H1 (cell line): ENCODE results near the gene SCRN3. TPM values are rescaled to one million over a fixed set of nuclear protein-coding genes. Genes with fewer than 3 reads are reported as not detected.
A peak's percentile ranks its signal among the peaks of the same experiment; 100 is the strongest.

Experiments used
- CTCF ChIA-PET: fragments of 300-600 bp; sonication (Branson Sonifier 250); formaldehyde crosslinking; loops from one replicate; lab custom pipeline; 2021; ENCODE audit not compliant: partially characterized antibody; lab: Charles Lee
- POLR2A ChIA-PET: fragments of 300-600 bp; sonication (Branson Sonifier 250); formaldehyde crosslinking; loops from one replicate; lab custom pipeline; 2021; ENCODE audit warnings: inconsistent platforms; ENCODE audit not compliant: partially characterized antibody; lab: Charles Lee
- DNase-seq, 2 experiments: peaks; one replicate each; pipeline versions ENCODE4 v3.0.0 to v3.0.0-alpha.2; 2010 to 2022; ENCODE audit warnings: low spot score in 2 of 2, low read depth in 1 of 2, mixed read lengths in 1 of 2
- FAIRE-seq: peaks from 2 replicates; lab custom pipeline; 2011; peaks lifted over from hg19 to GRCh38; lab: Jason Lieb, UNC
- H2AFZ ChIP-seq: 2 replicates; pipeline ENCODE4 v1.8.1; 2012; ENCODE audit warnings: low read length, inconsistent platforms
- H2AK5ac ChIP-seq: 2 replicates; pipeline ENCODE4 v1.6.1; 2013; ENCODE audit warnings: low read depth, low read length
- H2BK120ac ChIP-seq: replicated peaks from 2 replicates; pipeline ENCODE3; 2013; ENCODE audit warnings: low read depth, low read length, inconsistent platforms
- H2BK12ac ChIP-seq: 2 replicates; pipeline ENCODE4 v1.6.1; 2013; ENCODE audit warnings: low read depth, low read length
- H2BK15ac ChIP-seq: 2 replicates; pipeline ENCODE4 v1.6.1; 2013; ENCODE audit warnings: low read length
- H2BK20ac ChIP-seq: 2 replicates; pipeline ENCODE4 v1.6.1; 2013; ENCODE audit warnings: low read length
- H2BK5ac ChIP-seq: 2 replicates; pipeline ENCODE4 v1.6.1; 2013; ENCODE audit warnings: low read depth, low read length
- H3K14ac ChIP-seq: 2 replicates; pipeline ENCODE4 v1.6.1; 2013; ENCODE audit warnings: inconsistent platforms; ENCODE audit not compliant: insufficient read length
- H3K18ac ChIP-seq: 2 replicates; pipeline ENCODE4 v1.6.1; 2013; ENCODE audit warnings: low read length; ENCODE audit errors: extremely low read depth
- H3K23ac ChIP-seq: 2 replicates; pipeline ENCODE4 v1.6.1; 2013; ENCODE audit warnings: inconsistent platforms; ENCODE audit not compliant: insufficient read length
- H3K23me2 ChIP-seq: 2 replicates; pipeline ENCODE4 v1.6.1; 2013; ENCODE audit warnings: low read depth, low read length
- H3K27ac ChIP-seq: 2 replicates; pipeline ENCODE4 v1.6.1; 2011; ENCODE audit warnings: low read depth, low read length, inconsistent platforms
- H3K27me3 ChIP-seq, 4 experiments: replicated peaks in 1 of 4; 1 replicate in 1 of 4; 2 replicates in 3 of 4; pipeline versions ENCODE4 v1.6.1 to v1.8.1; 2011 to 2013; ENCODE audit warnings: low read length in 3 of 4, mild to moderate bottlenecking in 3 of 4, inconsistent platforms in 2 of 4, mixed read lengths in 2 of 4, moderate library complexity in 1 of 4; ENCODE audit not compliant: control insufficient read depth in 3 of 4, insufficient read depth in 3 of 4; ENCODE audit errors: extremely low read depth in 1 of 4
- H3K36me3 ChIP-seq, 4 experiments: 2 replicates each; pipeline versions ENCODE4 v1.6.1 to v1.8.1; 2011 to 2013; ENCODE audit warnings: mild to moderate bottlenecking in 4 of 4, low read length in 3 of 4, moderate library complexity in 2 of 4, control low read depth in 1 of 4, inconsistent platforms in 1 of 4; ENCODE audit not compliant: insufficient read depth in 4 of 4, control insufficient read depth in 2 of 4
- H3K4ac ChIP-seq: replicated peaks from 2 replicates; pipeline ENCODE3; 2013; ENCODE audit warnings: low read length, low read depth, mixed read lengths, inconsistent platforms; ENCODE audit not compliant: insufficient read length
- H3K4me1 ChIP-seq, 4 experiments: replicated peaks in 1 of 4; 1 replicate in 1 of 4; 2 replicates in 3 of 4; pipeline versions ENCODE4 v1.6.1 to v1.8.1; 2011 to 2013; ENCODE audit warnings: low read length in 3 of 4, inconsistent platforms in 2 of 4, mixed read lengths in 1 of 4; ENCODE audit not compliant: insufficient read depth in 4 of 4, control insufficient read depth in 3 of 4
- H3K4me2 ChIP-seq, 2 experiments: 2 replicates each; pipeline versions ENCODE4 v1.6.1 to v1.8.1; 2011 to 2013; ENCODE audit warnings: low read depth in 2 of 2, low read length in 2 of 2, control low read depth in 1 of 2, inconsistent platforms in 1 of 2, mild to moderate bottlenecking in 1 of 2; ENCODE audit not compliant: insufficient read depth in 1 of 2
- H3K4me3 ChIP-seq, 4 experiments: fragments of 200-600, 300-600 bp in 1 of 4; sonication (generic), shearing (Covaris generic), sonication (Bioruptor Twin) in 1 of 4; 2 replicates each; pipeline versions ENCODE4 v1.5.1 to v1.8.1; 2011 to 2016; ENCODE audit warnings: low read length in 4 of 4, low read depth in 3 of 4, control low read depth in 2 of 4, inconsistent platforms in 2 of 4, mild to moderate bottlenecking in 2 of 4, mixed read lengths in 1 of 4, moderate library complexity in 1 of 4; ENCODE audit not compliant: insufficient read depth in 2 of 4; ENCODE audit errors: extremely low read depth in 1 of 4
- H3K56ac ChIP-seq: replicated peaks from 2 replicates; pipeline ENCODE3; 2013; ENCODE audit warnings: low read depth, mild to moderate bottlenecking, mixed read lengths, low read length, inconsistent platforms; ENCODE audit not compliant: insufficient read length
- H3K79me1 ChIP-seq: 2 replicates; pipeline ENCODE4 v1.6.1; 2013; ENCODE audit warnings: low read depth, low read length, control low read depth
- H3K79me2 ChIP-seq, 2 experiments: 2 replicates each; pipeline versions ENCODE4 v1.6.1 to v1.8.1; 2012 to 2013; ENCODE audit warnings: low read length in 2 of 2, mild to moderate bottlenecking in 2 of 2, inconsistent platforms in 1 of 2; ENCODE audit not compliant: insufficient read depth in 2 of 2, control insufficient read depth in 1 of 2
- H3K9ac ChIP-seq, 4 experiments: replicated peaks in 1 of 4; 1 replicate in 1 of 4; 2 replicates in 3 of 4; pipeline versions ENCODE4 v1.6.1 to v1.8.1; 2011 to 2013; ENCODE audit warnings: low read depth in 3 of 4, low read length in 3 of 4, control low read depth in 2 of 4, mild to moderate bottlenecking in 2 of 4, moderate library complexity in 2 of 4, inconsistent platforms in 1 of 4; ENCODE audit errors: extremely low read depth in 1 of 4
- H3K9me3 ChIP-seq, 2 experiments: 2 replicates each; pipeline versions ENCODE4 v1.6.1 to v1.8.1; 2012 to 2013; ENCODE audit warnings: mild to moderate bottlenecking in 2 of 2, moderate library complexity in 2 of 2, control low read depth in 1 of 2, inconsistent platforms in 1 of 2, low read depth in 1 of 2, low read length in 1 of 2, mixed read lengths in 1 of 2; ENCODE audit not compliant: insufficient read depth in 2 of 2
- H4K20me1 ChIP-seq, 2 experiments: replicated peaks in 1 of 2; 2 replicates each; pipeline versions ENCODE3 to v1.8.1; 2011 to 2013; ENCODE audit warnings: inconsistent platforms in 2 of 2, low read length in 2 of 2, mild to moderate bottlenecking in 1 of 2; ENCODE audit not compliant: insufficient read depth in 2 of 2, control insufficient read depth in 1 of 2
- H4K5ac ChIP-seq: 2 replicates; pipeline ENCODE4 v1.6.1; 2013; ENCODE audit warnings: low read length, low read depth, mixed read lengths, inconsistent platforms; ENCODE audit not compliant: insufficient read length
- H4K8ac ChIP-seq: 2 replicates; pipeline ENCODE4 v1.8.0; 2013; ENCODE audit warnings: mild to moderate bottlenecking, moderate library complexity, low read length, inconsistent platforms; ENCODE audit not compliant: insufficient read depth; ENCODE audit errors: extremely low read depth
- H4K91ac ChIP-seq: replicated peaks from 2 replicates; pipeline ENCODE3; 2013; ENCODE audit warnings: low read length, mixed read lengths, inconsistent platforms; ENCODE audit not compliant: insufficient read length
- ASH2L ChIP-seq: fragments of 200-600, 300-600 bp; sonication (generic); IDR thresholded peaks from one replicate; pipeline ENCODE4 v1.7.1; 2017; ENCODE audit warnings: low read length
- ATF3 ChIP-seq: IDR thresholded peaks from 2 replicates; pipeline ENCODE4 v1.6.1; 2011; ENCODE audit warnings: low read depth, mild to moderate bottlenecking, low read length; ENCODE audit not compliant: insufficient read depth
- KDM1A ChIP-seq: fragments of 200-600, 300-600 bp; sonication (generic); IDR thresholded peaks from 2 replicates; pipeline ENCODE4 v1.7.1; 2016; ENCODE audit warnings: mild to moderate bottlenecking, low read length, borderline replicate concordance
- NRF1 ChIP-seq: IDR thresholded peaks from 2 replicates; pipeline ENCODE4 v1.6.1; 2011; ENCODE audit warnings: mild to moderate bottlenecking, low read depth, low read length, improper control_type of control experiment
- RXRA ChIP-seq: IDR thresholded peaks from 2 replicates; pipeline ENCODE4 v1.6.1; 2011; ENCODE audit warnings: low read depth, mild to moderate bottlenecking, low read length, moderate library complexity; ENCODE audit not compliant: insufficient read depth
- SAP30 ChIP-seq: fragments of 300-600 bp; sonication (generic); IDR thresholded peaks from 2 replicates; pipeline ENCODE4 v1.7.1; 2012; ENCODE audit warnings: low read length, moderate library complexity, mild to moderate bottlenecking, inconsistent platforms; ENCODE audit not compliant: insufficient read depth, insufficient replicate concordance
- SUZ12 ChIP-seq: fragments of 200-600 bp; sonication (generic); IDR thresholded peaks from 2 replicates; pipeline ENCODE4 v1.6.1; 2012; ENCODE audit warnings: mild to moderate bottlenecking, inconsistent platforms, low read length, moderate library complexity, mixed read lengths
- WGBS, 2 experiments: shearing (Covaris generic) in 1 of 2; methylation state at CpG; one replicate each; pipeline versions ENCODE4 v1.1.6 to v1.1.7; 2013 to 2015; ENCODE audit warnings: low lambda C conversion rate in 2 of 2, mixed read lengths in 2 of 2, inconsistent platforms in 1 of 2, low coverage in 1 of 2, missing lambda C conversion rate in 1 of 2; ENCODE audit not compliant: insufficient replicate concordance in 2 of 2, insufficient coverage in 1 of 2, insufficient read length in 1 of 2; ENCODE audit errors: extremely low coverage in 1 of 2, missing lambda C conversion rate in 1 of 2; 5-methylcytosine and 5-hydroxymethylcytosine counted together
- polyA plus RNA-seq, 7 experiments: library from polyadenylated mRNA; depleted of rRNA in 3 of 7; stranded (reverse) in 5 of 7; unstranded in 2 of 7; fragments of >200 nt in 5 of 7; fragments of 200-250 nt in 2 of 7; gene quantifications; 1 replicate in 5 of 7; 2 replicates in 1 of 7; 4 replicates in 1 of 7; pipeline versions ENCODE4 v1.2.1 to v1.2.3, GENCODE V29; 2011 to 2013; ENCODE audit warnings: missing spikeins in 2 of 7, mixed read lengths in 2 of 7
- total RNA-seq: library from RNA; stranded (reverse); fragmentation: NEBNext Ultra II Directional; extraction: Animal tissue kit (Norgen Biotek cat#: 25700); gene quantifications from 2 replicates; pipeline ENCODE4 v1.2.1, GENCODE V29; 2021

The SCRN3 gene
- total and polyA plus RNA-seq, 2 of the 8 experiments (the other 6 are each of a cell fraction or from before 2014, with no cell fraction given) = 7.4 to 7.8 TPM

GRCh38 chr2:174395969-174396630, 570 bp downstream of the SCRN3 start:
- peak in 1 of 2 experiments; percentile 48 for DNase-seq
- Histone ChIP-seq H2BK5ac (no peak overlapping the region), H4K5ac (peak overlapping the region; percentile 60), H2AFZ (peak overlapping the region; percentile 71; the same call in 1 of the 2 replicates), H3K4ac (no peak overlapping the region), H3K4me2 (peak overlapping the region; percentile 76 to 91), H4K20me1 (no peaks in the 10 kb centered on the region), H3K14ac (no peak overlapping the region), H2AK5ac (no peak overlapping the region), H3K79me2 (peaks cover 0 to 21% of the 10 kb centered on the region in 2 experiments; a peak in 3 of 4 replicates), H3K9ac (peak overlapping the region in 1 of 4 experiments; percentile 50; a peak in 2 of 7 replicates), H3K23ac (peak overlapping the region; percentile 52), H2BK12ac (no peak overlapping the region), H3K56ac (no peak overlapping the region), H3K18ac (no peak overlapping the region), H4K91ac (no peak overlapping the region), H4K8ac (no peak overlapping the region), H3K4me3 (peak overlapping the region; percentile 76 to 84 (median 82)), H2BK15ac (no peak overlapping the region), H3K27ac (no peak overlapping the region), H3K36me3 (no peaks in the 10 kb centered on the region), H3K9me3 (no peaks in the 10 kb centered on the region), H3K27me3 (no peaks in the 10 kb centered on the region), H3K4me1 (no peaks in the 10 kb centered on the region), H2BK120ac (no peak overlapping the region), H3K23me2 (no peaks in the 10 kb centered on the region), H2BK20ac (no peak overlapping the region), H3K79me1 (no peaks in the 10 kb centered on the region)
- TF ChIP-seq SUZ12 = no peak
- TF ChIP-seq ATF3 = no peak
- TF ChIP-seq NRF1 = no peak
- TF ChIP-seq SAP30 = peak; percentile 27
- peak; percentile 9 for TF ChIP-seq ASH2L
- TF ChIP-seq KDM1A = no peak
- no peak for TF ChIP-seq RXRA
- CTCF ChIA-PET = interaction anchor here (0.7 to 1.1 kb wide), 4 partner anchors 55 to 954 kb away, joined by 3 to 7 read pairs (median 4); no protein-coding TSS in a partner anchor
- 24% methylated on average over 27 of the region's 27 CpGs; no CpG with 5 or more reads in 1 of the 2 experiments for WGBS, 2 experiments
- POLR2A ChIA-PET = interaction anchor here (1.3 to 1.8 kb wide), 3 partner anchors 9 to 21 kb away, joined by 3 to 8 read pairs (median 4); no protein-coding TSS in a partner anchor
- no peak for FAIRE-seq
